GM12874 (cell line): ENCODE data around the gene SPG7.

Experiments used
- TF ChIP-seq, protein P1 (sequence below): IDR thresholded peaks from 2 replicates; pipeline ENCODE4 v1.5.1; 2011; ENCODE audit warnings: low read depth, mild to moderate bottlenecking, control low read depth, low read length, moderate library complexity; ENCODE audit not compliant: insufficient read depth

The SPG7 gene

DNA sequence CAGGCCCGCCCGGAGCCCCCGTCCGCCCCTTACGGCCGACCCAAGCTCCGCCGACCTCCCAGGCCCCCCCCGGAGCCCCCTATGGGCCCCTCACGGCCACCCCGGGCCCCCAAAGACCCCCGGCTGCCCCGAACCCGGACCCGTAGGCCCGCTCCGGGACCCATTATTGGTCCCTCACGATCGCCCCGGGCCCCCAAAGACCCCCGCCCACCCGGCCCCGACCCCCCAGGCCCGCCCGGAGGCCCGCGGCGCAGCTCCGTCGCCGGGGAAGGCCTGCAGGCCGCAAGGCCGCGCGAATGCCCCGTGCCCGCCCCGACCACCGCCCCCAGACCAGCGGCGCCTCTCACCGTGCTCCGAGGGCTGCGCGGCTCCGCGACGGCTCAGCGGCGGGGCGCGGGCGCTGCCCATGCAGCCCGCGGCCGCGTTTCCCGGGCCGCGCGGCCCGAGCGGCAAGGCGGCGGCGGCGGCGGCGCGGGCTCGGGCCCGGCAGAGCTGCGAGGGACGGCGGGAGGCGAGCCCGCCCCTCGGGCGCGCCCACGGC is 18.2 kb upstream of the SPG7 start:
- TF ChIP-seq, protein P1, sequence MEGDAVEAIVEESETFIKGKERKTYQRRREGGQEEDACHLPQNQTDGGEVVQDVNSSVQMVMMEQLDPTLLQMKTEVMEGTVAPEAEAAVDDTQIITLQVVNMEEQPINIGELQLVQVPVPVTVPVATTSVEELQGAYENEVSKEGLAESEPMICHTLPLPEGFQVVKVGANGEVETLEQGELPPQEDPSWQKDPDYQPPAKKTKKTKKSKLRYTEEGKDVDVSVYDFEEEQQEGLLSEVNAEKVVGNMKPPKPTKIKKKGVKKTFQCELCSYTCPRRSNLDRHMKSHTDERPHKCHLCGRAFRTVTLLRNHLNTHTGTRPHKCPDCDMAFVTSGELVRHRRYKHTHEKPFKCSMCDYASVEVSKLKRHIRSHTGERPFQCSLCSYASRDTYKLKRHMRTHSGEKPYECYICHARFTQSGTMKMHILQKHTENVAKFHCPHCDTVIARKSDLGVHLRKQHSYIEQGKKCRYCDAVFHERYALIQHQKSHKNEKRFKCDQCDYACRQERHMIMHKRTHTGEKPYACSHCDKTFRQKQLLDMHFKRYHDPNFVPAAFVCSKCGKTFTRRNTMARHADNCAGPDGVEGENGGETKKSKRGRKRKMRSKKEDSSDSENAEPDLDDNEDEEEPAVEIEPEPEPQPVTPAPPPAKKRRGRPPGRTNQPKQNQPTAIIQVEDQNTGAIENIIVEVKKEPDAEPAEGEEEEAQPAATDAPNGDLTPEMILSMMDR = no peak

DNA sequence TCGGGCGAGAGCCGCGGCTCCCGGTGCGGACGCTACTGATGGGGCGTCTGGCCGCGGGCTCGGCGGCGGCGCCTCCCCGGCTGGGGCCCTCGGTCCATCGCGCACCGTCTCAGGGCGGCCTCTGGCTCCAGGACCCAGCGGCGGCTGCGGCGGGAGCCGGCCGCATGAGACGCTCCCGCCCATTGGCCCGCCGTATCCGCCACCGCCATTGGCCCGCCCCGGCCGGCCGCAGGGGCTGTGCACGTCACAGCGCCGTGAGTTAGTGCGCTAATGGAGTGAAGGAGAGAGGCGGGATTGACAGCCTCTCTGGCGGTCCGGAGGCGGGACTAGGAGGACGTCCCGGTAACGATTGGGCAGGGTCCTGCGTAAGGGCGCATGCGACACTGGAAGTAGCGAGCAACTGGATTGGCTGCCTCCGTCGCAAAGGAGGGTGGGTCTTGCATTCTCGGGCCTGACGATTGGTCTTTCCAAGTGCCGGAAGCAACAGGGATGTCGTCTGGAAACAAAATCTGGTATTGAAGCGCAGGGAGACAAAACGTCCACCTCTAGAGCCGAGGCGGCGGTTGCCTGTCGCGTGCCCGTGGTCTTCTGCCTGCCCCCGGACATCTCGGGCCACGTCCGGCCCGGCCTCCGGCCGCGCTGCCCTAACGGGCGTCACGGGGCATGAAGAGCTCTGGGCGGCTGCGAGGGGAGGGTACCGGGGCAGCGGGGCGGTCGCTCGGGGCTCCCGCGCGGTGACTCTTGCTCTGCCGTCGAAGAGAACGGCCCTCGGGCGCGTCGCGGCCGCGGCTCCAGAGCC is 17.6 kb upstream of the SPG7 start, which contains the start of gene ANKRD11:
Gene ANKRD11, minus strand, starts transcription at position 123 of the 799 bp plus-strand sequence. CDS start 173,542 bp downstream, outside the sequence.
- TF ChIP-seq, protein P1 = no peak

DNA sequence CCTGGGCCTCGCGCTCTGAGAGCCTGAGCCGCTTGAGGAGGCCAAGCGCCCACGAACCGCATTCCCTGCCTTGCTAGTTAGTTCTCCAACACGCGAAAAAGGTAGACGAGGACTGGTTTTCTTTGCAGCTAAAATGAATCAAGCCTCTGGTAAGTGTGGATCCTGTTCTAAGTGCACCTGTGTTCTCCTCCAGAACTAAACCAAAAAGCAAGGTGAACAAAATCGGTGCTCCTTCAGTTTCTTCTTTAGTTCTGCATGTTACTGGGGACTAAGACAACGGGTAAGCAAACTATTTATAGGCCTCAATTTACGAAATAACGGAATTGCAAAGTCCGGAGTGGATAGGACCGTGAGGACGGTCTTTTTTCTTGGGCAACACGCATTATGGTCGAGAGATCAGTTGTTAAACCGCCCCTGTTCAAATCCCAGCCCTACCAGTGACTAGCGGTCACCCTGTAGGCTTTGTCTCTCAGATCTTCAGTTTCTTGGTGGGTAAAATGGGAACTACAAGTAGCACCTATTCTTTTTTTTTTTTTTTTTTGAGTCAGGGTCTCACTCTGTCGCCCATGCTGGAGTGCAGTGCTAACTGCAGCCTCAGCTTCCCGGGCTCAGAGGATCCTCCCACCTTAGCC is 16.8 kb upstream of the SPG7 start:
- TF ChIP-seq, protein P1 = peak; percentile 4; the same call in 1 of the 2 replicates

DNA sequence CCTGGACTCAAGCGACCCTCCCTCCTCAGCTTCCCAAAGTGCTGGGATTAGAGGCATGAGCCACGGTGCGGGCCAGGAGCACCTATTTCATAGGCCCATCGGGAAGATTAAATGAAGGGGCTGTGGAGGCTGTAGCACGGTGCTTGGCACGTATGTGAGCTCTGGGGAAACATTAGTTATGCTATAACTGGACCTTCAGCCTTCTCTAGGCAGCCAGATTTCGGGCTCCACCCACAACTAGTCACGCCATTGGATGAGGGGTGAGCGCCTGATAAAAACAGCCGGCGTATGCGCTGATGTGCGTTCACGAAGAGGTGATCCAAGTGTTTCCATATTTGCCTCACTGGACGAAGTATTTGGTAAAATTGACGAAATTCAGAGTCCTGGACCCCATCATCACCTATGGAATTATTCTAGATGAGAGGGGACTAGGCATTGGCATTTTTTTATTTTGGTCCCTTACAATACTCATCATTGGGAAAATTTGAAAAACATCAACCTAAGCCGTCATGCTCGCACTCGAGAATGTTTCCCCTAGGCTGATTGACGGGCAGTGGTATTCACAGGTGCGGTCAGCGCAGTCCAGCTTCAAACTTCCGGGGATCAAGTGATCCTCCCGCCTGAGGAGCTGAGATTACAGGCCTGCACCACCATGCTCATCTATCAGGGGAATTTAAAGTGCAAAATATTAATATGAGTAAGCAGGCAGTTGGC is 16.1 kb upstream of the SPG7 start:
- TF ChIP-seq, protein P1 = no peak

DNA sequence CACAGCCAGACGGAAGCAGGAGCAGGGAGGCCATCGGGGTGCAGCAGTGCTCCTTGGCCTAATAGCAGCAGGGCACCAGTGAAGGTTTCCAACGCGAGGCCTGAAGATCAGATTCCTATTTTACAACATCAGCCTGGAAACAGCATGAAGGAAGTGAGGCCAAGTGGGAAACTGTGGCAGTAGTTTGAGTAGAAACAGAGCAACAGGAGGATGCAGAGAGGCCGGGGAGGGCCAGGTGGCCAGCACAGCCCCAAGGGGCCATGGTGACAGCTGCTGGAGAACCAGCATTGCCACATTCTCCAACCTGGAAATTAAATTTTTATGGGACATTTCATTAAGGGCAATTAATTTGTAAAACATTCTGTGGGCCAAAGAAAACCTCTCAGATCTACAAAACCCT is 14.4 kb upstream of the SPG7 start:
- TF ChIP-seq, protein P1 = no peak

DNA sequence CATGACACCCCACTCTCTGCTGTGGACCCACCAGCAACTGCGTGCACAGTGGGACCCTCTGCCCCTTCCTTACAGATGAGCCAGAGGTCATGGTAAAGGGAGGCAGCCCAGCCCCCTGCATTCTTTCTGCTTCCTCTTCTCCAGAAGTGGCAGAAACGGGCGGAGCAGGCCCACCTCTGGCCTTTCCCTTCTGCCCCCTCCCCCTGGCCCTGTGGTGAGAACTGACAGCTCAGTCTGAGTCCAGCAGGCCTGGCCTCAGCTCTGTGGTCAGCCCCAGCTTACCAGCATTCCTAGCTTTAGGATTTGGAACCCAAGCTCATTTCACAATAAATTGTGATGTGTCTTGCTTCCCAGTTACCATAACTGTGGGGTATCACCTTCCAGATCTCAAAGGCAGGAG is 13.1 kb upstream of the SPG7 start:
- TF ChIP-seq, protein P1 = no peak

DNA sequence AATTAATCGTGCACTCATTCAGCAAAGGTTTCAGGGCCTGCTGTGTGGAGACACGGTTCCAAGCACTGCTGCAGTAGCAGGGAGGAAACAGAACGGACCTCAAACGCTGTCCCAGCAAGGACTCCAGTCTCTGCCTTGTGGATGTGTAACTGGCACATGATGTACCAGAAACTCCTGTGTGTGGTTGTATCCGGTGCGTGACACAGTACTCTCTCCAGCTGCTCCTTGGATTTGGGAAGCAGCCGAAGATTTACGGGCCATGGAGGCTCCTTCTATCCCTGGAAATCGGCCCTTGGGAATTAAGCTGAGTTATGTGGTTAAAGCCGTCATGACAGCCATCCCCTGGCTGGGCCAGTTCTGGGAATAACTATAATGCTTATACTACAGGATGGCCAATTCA is 9.4 kb upstream of the SPG7 start:
- TF ChIP-seq, protein P1 = no peak
